Aorta (tissue), 5 donors: Measurements from ENCODE around the gene SLC22A16. TPM values are rescaled to one million over a fixed set of nuclear protein-coding genes. Genes with fewer than 3 reads are reported as not detected.
"Not testable (repeated sequence)": the region's sequence is repeated elsewhere in the genome, so short reads cannot be mapped to it uniquely, and the experiment has no call there.

Experiments used
- ATAC-seq: fragments of 200-7000 bp; cut with Tn5 transposase; one replicate; pipeline ENCODE4 v1.9.1; 2022; ENCODE audit warnings: moderate library complexity; ENCODE audit not compliant: low FRiP score
- DNase-seq, 2 donors: peaks; one replicate each; pipeline ENCODE4 v3.0.0-alpha.2; 2020
- H3K27ac ChIP-seq, 2 donors: one replicate each; pipeline ENCODE4 v1.5.1; 2013; ENCODE audit warnings: low read length in 2 of 2, mild to moderate bottlenecking in 2 of 2, moderate library complexity in 2 of 2, control low read depth in 1 of 2, inconsistent platforms in 1 of 2, low read depth in 1 of 2
- H3K27me3 ChIP-seq, 2 donors: one replicate each; pipeline ENCODE4 v1.6.1; 2013; ENCODE audit warnings: control low read depth in 1 of 2, low read length in 1 of 2, mild to moderate bottlenecking in 1 of 2, moderate library complexity in 1 of 2; ENCODE audit not compliant: insufficient read depth in 2 of 2, control insufficient read depth in 1 of 2
- H3K36me3 ChIP-seq, 2 donors: one replicate each; pipeline ENCODE4 v1.6.1; 2013; ENCODE audit warnings: control low read depth in 1 of 2, low read length in 1 of 2, mild to moderate bottlenecking in 1 of 2; ENCODE audit not compliant: insufficient read depth in 2 of 2, control insufficient read depth in 1 of 2
- H3K4me1 ChIP-seq, 2 donors: one replicate each; pipeline ENCODE4 v1.6.1; 2013; ENCODE audit warnings: low read length in 2 of 2, control low read depth in 1 of 2, mild to moderate bottlenecking in 1 of 2, moderate library complexity in 1 of 2; ENCODE audit not compliant: insufficient read depth in 2 of 2, control insufficient read depth in 1 of 2
- H3K4me3 ChIP-seq, 2 donors: one replicate each; pipeline ENCODE4 v1.5.1; 2013; ENCODE audit warnings: low read length in 2 of 2, control low read depth in 1 of 2, mild to moderate bottlenecking in 1 of 2
- H3K9me3 ChIP-seq: one replicate; pipeline ENCODE4 v1.6.1; 2013; ENCODE audit warnings: mild to moderate bottlenecking, low read length; ENCODE audit not compliant: control insufficient read depth
- WGBS, 2 donors: extraction: QIAGEN DNeasy Blood & Tissue Kit; methylation state at CpG; one replicate each; pipeline ENCODE4 v1.1.7; 2013; 5-methylcytosine and 5-hydroxymethylcytosine counted together
- intact Hi-C, 2 donors: fragments of 100-400 bp; cut with DNase I; formaldehyde crosslinking; loops; one replicate each; pipeline versions ENCODE4 v1.14.2 to v1.15.0; 2022
- polyA plus RNA-seq, 2 donors: library from polyadenylated mRNA; stranded (reverse); fragments of 200-250 nt; gene quantifications; one replicate each; pipeline ENCODE4 v1.2.3, GENCODE V29; 2013
- total RNA-seq, 2 donors: library from RNA; stranded (reverse); fragmentation: NEBNext Ultra II Directional; extraction: Animal tissue kit (Norgen Biotek cat#: 25700); gene quantifications; one replicate each; pipeline ENCODE4 v1.2.1, GENCODE V29; 2021
- donor health status: healthy with polysubstance abuse.
- donor health status: Bipolar disorder and iron deficiency.
- donor health status: DM: no; HTN: no; CAD: no.
- donor health status: DM: no; HTN: no; CAD: no.
- donor health status: DM: yes; HTN: yes; CAD: no.

The SLC22A16 gene
- total and polyA plus RNA-seq, 4 donors: 0.38 to 0.69 (median 0.55) TPM; not detected in 1

DNA sequence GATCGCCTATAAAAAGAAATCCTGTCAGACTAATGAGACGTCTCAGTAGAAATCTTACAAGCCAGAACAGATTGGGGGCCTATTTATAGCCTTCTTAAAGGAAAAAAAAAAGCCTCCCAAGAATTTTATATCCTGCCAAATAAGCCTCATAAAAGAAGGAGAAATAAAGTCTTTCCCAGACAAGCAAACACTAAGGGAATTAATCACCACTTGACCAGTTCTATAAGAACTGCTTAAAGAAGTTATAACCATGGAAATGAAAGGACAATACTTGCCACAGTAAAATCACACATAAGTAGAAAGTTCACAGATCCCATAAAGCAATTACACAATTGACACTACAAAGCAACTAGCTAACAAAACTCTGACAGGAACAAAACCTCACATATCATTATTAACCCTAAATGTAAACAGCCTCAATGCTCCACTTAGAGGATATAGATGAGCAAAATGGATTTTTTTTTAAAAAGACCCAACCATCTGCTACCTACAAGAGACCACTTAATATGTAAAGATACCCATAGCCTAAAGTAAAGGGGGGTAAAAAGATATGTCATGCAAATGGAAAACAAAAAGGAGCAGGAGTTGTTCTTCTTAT lies 13.4 kb downstream of the SLC22A16 start:
- DNase-seq: no peak
- peaks cover 8% of the 10 kb centered on the region for H3K9me3 ChIP-seq
- H3K27me3 ChIP-seq: no peaks in the 10 kb centered on the region
- H3K4me1 ChIP-seq: no peaks in the 10 kb centered on the region
- no peak for ATAC-seq
- intact Hi-C loops: no loop called here
- WGBS, 2 donors: 40 to 47% methylated on average over 2 of the region's 2 CpGs
- no peak overlapping the region for H3K4me3 ChIP-seq
- no peak overlapping the region for H3K27ac ChIP-seq
- H3K36me3 ChIP-seq: no peaks in the 10 kb centered on the region

DNA sequence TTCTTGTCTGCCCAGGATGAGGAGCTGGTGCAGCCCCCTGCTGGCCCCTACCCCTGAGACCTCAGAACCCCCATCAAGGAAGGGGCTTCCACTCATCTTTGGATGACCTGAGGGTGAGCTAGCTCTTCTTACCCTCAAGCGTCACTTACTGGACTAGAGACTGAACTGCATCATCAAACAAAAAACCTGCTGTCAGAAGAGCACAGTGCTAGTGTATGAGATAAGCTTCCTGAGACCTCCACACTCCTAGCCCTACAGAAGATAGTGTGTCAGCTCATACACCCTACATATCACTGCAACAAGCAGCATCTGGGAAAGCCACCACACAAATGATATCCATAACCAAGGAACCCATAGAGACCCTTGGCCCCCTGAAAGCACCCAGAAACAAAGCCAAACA lies 15.0 kb downstream of the SLC22A16 start:
- no peaks in the 10 kb centered on the region for H3K4me1 ChIP-seq
- DNase-seq: no peak
- intact Hi-C loops: no loop called here
- no peak overlapping the region for H3K4me3 ChIP-seq
- no peaks in the 10 kb centered on the region for H3K27me3 ChIP-seq
- H3K27ac ChIP-seq: no peak overlapping the region
- no peaks in the 10 kb centered on the region for H3K36me3 ChIP-seq
- WGBS, 2 donors: 91 to 100% methylated on average over 1 of the region's 1 CpG
- no peak for ATAC-seq
- H3K9me3 ChIP-seq: peaks cover 9% of the 10 kb centered on the region

DNA sequence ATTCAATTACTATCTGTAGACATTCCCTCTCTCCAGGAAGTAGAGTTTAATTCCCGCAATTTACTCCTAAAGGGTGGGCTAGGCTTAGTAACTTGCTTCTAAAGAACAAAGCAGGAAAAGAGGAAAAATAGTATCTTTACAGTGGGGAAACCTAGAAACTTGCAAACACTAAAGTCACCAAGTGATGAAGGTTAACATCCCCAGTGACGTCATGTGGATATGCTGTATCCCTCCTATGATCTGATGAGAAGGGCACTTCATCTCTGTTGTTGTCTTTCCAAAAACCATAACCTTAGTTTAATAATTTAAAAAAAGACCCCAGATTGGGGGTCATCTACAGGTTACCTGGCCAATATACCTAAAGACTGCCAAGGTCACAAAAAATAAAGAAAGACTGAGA lies 17.3 kb downstream of the SLC22A16 start:
- Histone ChIP-seq H3K4me3 (no peak overlapping the region), H3K27ac (no peak overlapping the region), H3K27me3 (no peaks in the 10 kb centered on the region), H3K4me1 (no peaks in the 10 kb centered on the region), H3K36me3 (no peaks in the 10 kb centered on the region), H3K9me3 (peaks cover 11% of the 10 kb centered on the region)
- WGBS, 2 donors: 86 to 88% methylated on average over 2 of the region's 2 CpGs
- intact Hi-C loops: no loop called here
- ATAC-seq (no peak), DNase-seq (no peak)

DNA sequence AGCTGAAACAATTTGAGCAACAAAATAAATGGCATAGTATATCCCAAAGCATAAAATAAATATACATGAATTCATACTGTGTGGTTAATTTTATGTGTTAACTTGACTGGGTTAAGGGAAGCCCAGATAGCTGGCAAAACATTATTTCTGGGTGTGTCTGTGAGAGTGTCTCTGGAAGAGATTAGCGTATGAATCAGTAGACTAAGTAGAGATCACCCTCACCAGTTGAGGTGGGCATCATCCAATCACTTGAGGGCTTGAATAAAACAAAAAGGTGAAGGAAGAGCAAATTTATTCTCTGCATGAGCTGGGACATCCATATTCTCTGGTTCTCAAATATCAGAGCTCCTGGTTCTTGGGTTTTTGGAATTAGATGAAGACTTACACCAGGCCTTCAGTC lies 17.9 kb downstream of the SLC22A16 start:
- H3K27me3 ChIP-seq: no peaks in the 10 kb centered on the region
- H3K4me3 ChIP-seq: no peak overlapping the region
- peaks cover 11% of the 10 kb centered on the region for H3K9me3 ChIP-seq
- 92 to 100% methylated on average over 1 of the region's 1 CpG for WGBS, 2 donors
- intact Hi-C loops: no loop called here
- no peak overlapping the region for H3K27ac ChIP-seq
- no peaks in the 10 kb centered on the region for H3K4me1 ChIP-seq
- no peak for ATAC-seq
- no peak for DNase-seq
- no peaks in the 10 kb centered on the region for H3K36me3 ChIP-seq

DNA sequence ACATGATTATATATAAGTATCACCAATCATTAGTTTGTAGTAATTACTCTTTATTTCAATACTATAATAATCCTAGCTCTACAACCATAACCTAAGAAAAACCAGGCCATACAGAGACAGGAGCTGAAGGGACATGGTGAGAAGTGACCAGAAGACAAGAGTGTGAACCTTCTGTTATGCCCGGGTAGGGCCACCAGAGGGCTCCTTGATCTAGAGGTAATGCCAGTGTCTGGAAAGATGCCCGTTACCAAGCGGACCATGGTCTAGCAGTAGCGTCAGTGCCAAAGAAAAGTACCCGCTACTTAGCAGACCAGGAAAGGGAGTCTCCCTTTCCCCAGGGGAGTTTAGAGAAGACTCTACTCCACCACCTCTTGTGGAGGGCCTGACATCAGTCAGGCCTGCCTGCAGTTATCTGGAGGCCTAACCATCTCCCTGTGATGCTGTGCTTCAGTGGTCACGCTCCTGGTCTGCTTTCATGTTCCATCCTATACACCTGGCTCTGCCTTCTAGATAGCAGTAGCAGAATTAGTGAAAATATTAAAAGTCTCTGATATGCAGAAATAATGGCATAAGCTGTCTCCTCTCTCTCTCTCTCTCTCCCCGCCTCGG lies 18.7 kb downstream of the SLC22A16 start:
- WGBS, 2 donors: 82 to 85% methylated on average over 8 of the region's 8 CpGs
- DNase-seq, H3K4me3 ChIP-seq, H3K36me3 ChIP-seq, H3K27me3 ChIP-seq, intact Hi-C loops, H3K27ac ChIP-seq, H3K4me1 ChIP-seq, ATAC-seq: not testable (repeated sequence)
- H3K9me3 ChIP-seq: peaks cover 11% of the 10 kb centered on the region

DNA sequence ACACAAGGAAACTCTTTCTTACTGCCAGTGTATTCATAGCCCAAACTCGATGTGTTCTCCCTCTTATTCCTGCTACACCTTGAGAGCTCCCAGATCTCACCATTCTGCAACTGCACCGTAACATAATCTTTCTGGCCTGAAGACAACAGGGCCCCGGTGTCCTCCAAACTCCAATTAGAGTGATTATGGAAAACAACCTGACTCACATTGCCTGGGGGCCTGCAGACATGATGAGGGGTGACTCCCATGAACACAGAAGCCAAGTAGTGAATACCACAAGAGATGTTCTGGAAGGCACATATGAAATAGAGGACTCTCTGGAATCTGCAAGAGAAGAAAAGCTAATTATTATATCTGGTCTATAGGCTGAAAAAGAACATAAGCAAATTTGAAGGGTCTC lies 19.7 kb downstream of the SLC22A16 start:
- WGBS, 2 donors: 84 to 87% methylated on average over 3 of the region's 3 CpGs
- Histone ChIP-seq H3K4me3 (no peak overlapping the region), H3K9me3 (peaks cover 11% of the 10 kb centered on the region), H3K4me1 (no peaks in the 10 kb centered on the region), H3K27me3 (no peaks in the 10 kb centered on the region), H3K27ac (no peak overlapping the region), H3K36me3 (no peaks in the 10 kb centered on the region)
- DNase-seq (no peak), ATAC-seq (no peak)
- intact Hi-C loops: no loop called here

DNA sequence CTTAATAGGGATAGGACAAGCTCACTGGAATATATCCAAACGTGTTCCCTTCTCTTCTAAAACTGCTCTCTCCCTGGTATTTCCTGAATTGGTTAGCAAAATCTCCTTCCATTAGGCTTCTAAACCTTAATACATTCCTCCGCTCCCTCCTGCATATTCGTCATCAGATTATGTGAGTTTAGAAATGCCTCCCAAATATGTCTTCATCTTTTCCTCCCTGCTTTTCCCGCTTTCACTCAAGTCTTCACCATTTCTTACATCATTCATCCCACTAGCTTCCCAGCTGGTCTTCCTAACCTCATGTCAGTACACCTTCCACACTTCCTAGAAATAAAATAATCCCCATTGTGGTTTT lies 26.9 kb downstream of the SLC22A16 start:
- ATAC-seq: no peak
- 48 to 52% methylated on average over 4 of the region's 4 CpGs for WGBS, 2 donors

DNA sequence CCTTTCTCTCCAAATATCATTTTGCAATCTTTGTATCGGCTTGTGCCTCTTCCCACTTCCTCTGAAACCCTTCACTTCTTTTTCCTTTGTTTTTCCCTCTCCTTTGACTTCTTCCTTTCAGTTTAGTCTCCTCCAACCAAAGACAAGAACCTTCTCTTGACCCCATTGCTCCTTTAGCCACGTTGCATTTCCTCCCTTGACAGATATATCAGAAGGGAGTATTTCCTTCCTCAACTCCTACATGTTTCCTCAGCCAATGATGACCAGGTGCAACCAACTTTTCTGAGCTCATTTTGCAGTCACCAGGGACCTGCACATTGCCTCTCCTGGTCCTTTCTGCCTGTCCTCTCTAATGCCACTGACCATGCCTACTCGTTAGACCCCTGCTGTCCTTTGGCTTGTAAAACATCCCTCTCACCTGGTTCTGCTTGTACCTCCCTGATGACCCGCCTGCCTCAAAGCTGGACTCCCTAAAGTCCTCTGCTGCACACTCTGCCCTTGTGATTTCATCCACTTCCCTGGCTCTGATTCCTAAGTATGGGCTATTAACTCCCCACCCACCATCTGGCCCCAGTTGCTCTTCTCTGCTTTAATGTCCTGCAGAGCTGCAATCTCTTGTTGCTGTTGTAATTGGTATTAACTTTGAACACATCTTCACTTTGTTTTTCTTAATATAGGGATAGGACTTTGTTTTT lies 27.4 kb downstream of the SLC22A16 start:
- 62 to 68% methylated on average over 4 of the region's 4 CpGs for WGBS, 2 donors
- DNase-seq: no peak
- ATAC-seq: no peak
- no peaks in the 10 kb centered on the region for H3K9me3 ChIP-seq
- H3K4me3 ChIP-seq: no peak overlapping the region
- no peak overlapping the region for H3K27ac ChIP-seq
- H3K36me3 ChIP-seq: no peaks in the 10 kb centered on the region
- H3K27me3 ChIP-seq: no peaks in the 10 kb centered on the region
- intact Hi-C loops: no loop called here
- H3K4me1 ChIP-seq: no peaks in the 10 kb centered on the region

More for the DNA sequence above, 26.9 kb downstream of the SLC22A16 start:
- Histone ChIP-seq H3K4me3 (no peak overlapping the region), H3K27ac (no peak overlapping the region), H3K9me3 (no peaks in the 10 kb centered on the region), H3K27me3 (no peaks in the 10 kb centered on the region), H3K4me1 (no peaks in the 10 kb centered on the region), H3K36me3 (no peaks in the 10 kb centered on the region)
- DNase-seq: no peak
- intact Hi-C loops: no loop called here

DNA sequence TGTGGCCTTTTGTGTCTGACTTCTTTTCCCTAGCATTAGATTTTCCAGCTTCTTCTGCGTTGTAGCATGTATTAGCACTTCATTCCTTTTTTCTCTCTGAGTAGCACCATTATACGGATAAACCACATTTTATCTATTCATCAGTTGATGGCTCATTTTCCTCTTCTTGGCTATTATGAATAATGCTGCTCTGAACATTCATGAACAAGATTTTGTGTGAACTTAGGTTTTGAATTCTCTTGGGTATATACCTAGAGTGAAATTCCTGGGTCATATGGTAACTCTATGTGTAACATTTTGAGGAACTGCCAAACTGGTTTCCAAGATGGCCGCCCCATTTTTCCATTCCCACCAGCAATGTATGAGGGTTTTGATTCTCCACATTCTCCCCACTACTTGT lies 28.7 kb downstream of the SLC22A16 start:
- intact Hi-C loops: no loop called here
- no peaks in the 10 kb centered on the region for H3K9me3 ChIP-seq
- no peaks in the 10 kb centered on the region for H3K36me3 ChIP-seq
- no peak overlapping the region for H3K4me3 ChIP-seq
- no peaks in the 10 kb centered on the region for H3K4me1 ChIP-seq
- H3K27ac ChIP-seq: no peak overlapping the region
- no peak for DNase-seq
- no peak for ATAC-seq
- no peaks in the 10 kb centered on the region for H3K27me3 ChIP-seq
- WGBS, 2 donors: 90 to 91% methylated on average over 3 of the region's 3 CpGs
